Upper lobe of left lung (tissue), 6 donors: ENCODE data around the gene OR2T1. TPM values are rescaled to one million over a fixed set of nuclear protein-coding genes. Genes with fewer than 3 reads are reported as not detected.

ENCODE experiments used
- ATAC-seq, 2 donors: fragments of 200-7000 bp; cut with Tn5 transposase; one replicate each; pipeline ENCODE4 v1.9.1; 2022; ENCODE audit warnings: mild to moderate bottlenecking in 2 of 2, moderate library complexity in 2 of 2; ENCODE audit not compliant: low FRiP score in 2 of 2
- DNase-seq, 2 donors: peaks; one replicate each; pipeline ENCODE4 v3.0.0-alpha.2; 2019 to 2020
- H3K27ac ChIP-seq, 4 donors: fragments of 200-600 bp; sonication (generic); one replicate each; pipeline ENCODE4 v1.5.1; 2016 to 2019
- H3K27me3 ChIP-seq, 4 donors: fragments of 200-600 bp; sonication (generic); one replicate each; pipeline ENCODE4 v1.5.1; 2017 to 2019
- H3K36me3 ChIP-seq, 4 donors: fragments of 200-600 bp; sonication (generic); one replicate each; pipeline ENCODE4 v1.5.1; 2016 to 2019
- H3K4me1 ChIP-seq, 4 donors: fragments of 200-600 bp; sonication (generic); one replicate each; pipeline ENCODE4 v1.5.1; 2018 to 2019
- H3K4me3 ChIP-seq, 4 donors: fragments of 200-600 bp; sonication (generic); one replicate each; pipeline ENCODE4 v1.5.1; 2017 to 2019; ENCODE audit warnings: mild to moderate bottlenecking in 2 of 4, moderate library complexity in 1 of 4
- H3K9me3 ChIP-seq, 4 donors: fragments of 200-600 bp; sonication (generic); one replicate each; pipeline ENCODE4 v1.5.1; 2018 to 2019
- EP300 ChIP-seq, 4 donors: sonication (generic); formaldehyde crosslinking; IDR thresholded peaks; one replicate each; pipeline ENCODE4 v1.5.1; 2017; ENCODE audit warnings: antibody characterized with exemption in 4 of 4, control low read depth in 2 of 4
- POLR2A ChIP-seq, 4 donors: fragments of 450-650 bp; IDR thresholded peaks; one replicate each; pipeline ENCODE4 v1.5.1; 2016 to 2017; ENCODE audit warnings: antibody characterized with exemption in 4 of 4, mild to moderate bottlenecking in 2 of 4
- POLR2AphosphoS5 ChIP-seq, 2 donors: sonication (generic); formaldehyde crosslinking; IDR thresholded peaks; one replicate each; pipeline ENCODE4 v1.5.1; 2017; ENCODE audit warnings: antibody characterized with exemption in 2 of 2
- WGBS, 2 donors: methylation state at CpG; one replicate each; pipeline ENCODE4 v1.1.5; 2017 to 2018; 5-methylcytosine and 5-hydroxymethylcytosine counted together
- total RNA-seq, 6 donors: library from RNA; depleted of rRNA in 4 of 6; stranded (reverse); fragments of >200 nt in 4 of 6; gene quantifications; one replicate each; pipeline versions ENCODE4 v1.1.0 to v1.2.1, GENCODE V29; 2016 to 2021
- TF ChIP-seq, protein P1 (sequence below), 6 experiments: fragments of 450-650 bp in 4 of 6; fragments of 200-600 bp in 2 of 6; sonication (generic) in 2 of 6; IDR thresholded peaks; one replicate each; pipeline ENCODE4 v1.5.1; 2016 to 2019; ENCODE audit warnings: antibody characterized with exemption in 6 of 6
- donor health status: DM: no; HTN: no; CAD: no; lungs with moderate emphysema.
- donor health status: DM: no; HTN: yes; CAD: no; lungs with severe emphysema.

The OR2T1 gene, protein sequence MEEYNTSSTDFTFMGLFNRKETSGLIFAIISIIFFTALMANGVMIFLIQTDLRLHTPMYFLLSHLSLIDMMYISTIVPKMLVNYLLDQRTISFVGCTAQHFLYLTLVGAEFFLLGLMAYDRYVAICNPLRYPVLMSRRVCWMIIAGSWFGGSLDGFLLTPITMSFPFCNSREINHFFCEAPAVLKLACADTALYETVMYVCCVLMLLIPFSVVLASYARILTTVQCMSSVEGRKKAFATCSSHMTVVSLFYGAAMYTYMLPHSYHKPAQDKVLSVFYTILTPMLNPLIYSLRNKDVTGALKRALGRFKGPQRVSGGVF
- total RNA-seq, result not detected

DNA sequence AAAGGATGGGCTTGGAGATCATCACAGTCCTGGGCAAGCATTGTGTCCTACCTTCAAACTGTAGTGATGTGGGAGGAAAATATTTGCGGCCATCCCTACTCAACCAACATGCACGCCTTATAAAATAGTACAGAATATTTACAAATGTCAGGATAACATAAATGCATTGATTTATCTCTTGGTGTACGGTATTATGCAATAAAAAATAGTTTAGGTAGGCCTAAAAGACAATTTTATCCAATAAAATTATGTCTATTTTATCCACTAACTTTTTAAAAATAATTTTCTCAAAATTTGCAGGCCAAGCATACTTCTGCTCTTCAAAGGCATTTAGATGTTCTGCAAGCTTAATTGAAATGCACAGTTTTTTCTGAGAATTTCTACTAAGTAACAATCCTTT lies at the start of gene OR2T1:
OR2T1 (plus strand) TSS at position 301 of the 400 bp plus-strand sequence. CDS start 3,100 bp downstream, outside the sequence.
- no peak within 1 kb of the TSS for H3K4me3 ChIP-seq
- H3K4me1 ChIP-seq, result no peaks in the 10 kb centered on the region
- no peak for ATAC-seq
- no peak within 1 kb of the TSS for H3K27ac ChIP-seq
- WGBS, 2 donors, result 72 to 76% methylated on average over 3 of the region's 3 CpGs
- H3K27me3 ChIP-seq, result no peaks in the 10 kb centered on the region
- no peak for DNase-seq
- H3K36me3 ChIP-seq, result no peaks in the 10 kb centered on the region
- TF ChIP-seq POLR2AphosphoS5 (IDR thresholded peaks at IDR 0.05) (no peak), EP300 (IDR thresholded peaks at IDR 0.05) (no peak), POLR2A (IDR thresholded peaks at IDR 0.05) (no peak)
- TF ChIP-seq, protein P1, sequence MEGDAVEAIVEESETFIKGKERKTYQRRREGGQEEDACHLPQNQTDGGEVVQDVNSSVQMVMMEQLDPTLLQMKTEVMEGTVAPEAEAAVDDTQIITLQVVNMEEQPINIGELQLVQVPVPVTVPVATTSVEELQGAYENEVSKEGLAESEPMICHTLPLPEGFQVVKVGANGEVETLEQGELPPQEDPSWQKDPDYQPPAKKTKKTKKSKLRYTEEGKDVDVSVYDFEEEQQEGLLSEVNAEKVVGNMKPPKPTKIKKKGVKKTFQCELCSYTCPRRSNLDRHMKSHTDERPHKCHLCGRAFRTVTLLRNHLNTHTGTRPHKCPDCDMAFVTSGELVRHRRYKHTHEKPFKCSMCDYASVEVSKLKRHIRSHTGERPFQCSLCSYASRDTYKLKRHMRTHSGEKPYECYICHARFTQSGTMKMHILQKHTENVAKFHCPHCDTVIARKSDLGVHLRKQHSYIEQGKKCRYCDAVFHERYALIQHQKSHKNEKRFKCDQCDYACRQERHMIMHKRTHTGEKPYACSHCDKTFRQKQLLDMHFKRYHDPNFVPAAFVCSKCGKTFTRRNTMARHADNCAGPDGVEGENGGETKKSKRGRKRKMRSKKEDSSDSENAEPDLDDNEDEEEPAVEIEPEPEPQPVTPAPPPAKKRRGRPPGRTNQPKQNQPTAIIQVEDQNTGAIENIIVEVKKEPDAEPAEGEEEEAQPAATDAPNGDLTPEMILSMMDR (IDR thresholded peaks at IDR 0.05), result no peak
- no peaks in the 10 kb centered on the region for H3K9me3 ChIP-seq

GRCh38 chr1:248359415-248359814 lies 43.4 kb upstream of the OR2T1 start:
- Histone ChIP-seq H3K4me3 (no peak overlapping the region), H3K36me3 (no peaks in the 10 kb centered on the region), H3K4me1 (no peaks in the 10 kb centered on the region), H3K27me3 (no peaks in the 10 kb centered on the region), H3K9me3 (peaks cover 0 to 3% (median under 1%) of the 10 kb centered on the region in 4 donors), H3K27ac (no peak overlapping the region)
- TF ChIP-seq EP300 (IDR thresholded peaks at IDR 0.05) (no peak), POLR2AphosphoS5 (IDR thresholded peaks at IDR 0.05) (no peak), POLR2A (IDR thresholded peaks at IDR 0.05) (no peak)
- TF ChIP-seq, protein P1 (IDR thresholded peaks at IDR 0.05), result no peak
- DNase-seq, result no peak
- ATAC-seq, result no peak
- 71 to 72% methylated on average over 3 of the region's 3 CpGs for WGBS, 2 donors

- ATAC-seq (no peak), DNase-seq (no peak)
- H3K9me3 ChIP-seq, result peaks cover 0 to 5% (median 2%) of the 10 kb centered on the region in 4 donors
- no peaks in the 10 kb centered on the region for H3K4me1 ChIP-seq
- H3K36me3 ChIP-seq, result no peaks in the 10 kb centered on the region
- no peak within 1 kb of the TSS for H3K27ac ChIP-seq
- H3K27me3 ChIP-seq, result no peaks in the 10 kb centered on the region
- TF ChIP-seq EP300 (IDR thresholded peaks at IDR 0.05), result no peak
- TF ChIP-seq POLR2A (IDR thresholded peaks at IDR 0.05), result no peak
- TF ChIP-seq POLR2AphosphoS5 (IDR thresholded peaks at IDR 0.05), result no peak
- TF ChIP-seq, protein P1 (IDR thresholded peaks at IDR 0.05), result no peak
- no peak within 1 kb of the TSS for H3K4me3 ChIP-seq
- 41 to 42% methylated on average over 3 of the region's 3 CpGs for WGBS, 2 donors
Measured at GRCh38 chr1:248361121-248361715, 41.6 kb upstream of the OR2T1 start, which contains the start of gene OR2T4. TSS of gene OR2T4 (plus strand) at chr1:248361665. CDS start at chr1:248361665, 0 bp downstream.

DNA sequence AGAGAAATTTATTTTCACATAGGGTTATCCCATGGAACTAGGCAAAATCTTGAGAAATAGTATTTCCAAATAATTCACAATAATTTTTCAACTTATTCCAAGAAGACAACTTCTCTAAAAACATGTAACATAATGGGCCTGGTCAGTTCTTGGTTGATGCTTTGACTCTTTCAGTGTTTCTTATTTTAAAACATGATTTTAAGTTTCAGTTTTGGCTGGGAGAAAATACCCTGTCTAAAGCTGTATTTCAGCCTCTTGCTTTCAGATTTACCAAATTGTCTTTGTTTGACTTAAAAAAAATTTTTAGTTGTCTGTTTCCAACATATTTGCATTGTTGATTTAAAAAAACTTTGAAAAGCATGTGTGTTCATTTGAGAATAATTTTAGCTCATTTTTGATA lies 36.2 kb upstream of the OR2T1 start:
- Histone ChIP-seq H3K36me3 (no peaks in the 10 kb centered on the region), H3K4me3 (no peak overlapping the region), H3K27me3 (no peaks in the 10 kb centered on the region), H3K9me3 (peaks cover 0 to 5% (median 2%) of the 10 kb centered on the region in 4 donors), H3K27ac (no peak overlapping the region), H3K4me1 (no peaks in the 10 kb centered on the region)
- TF ChIP-seq EP300 (IDR thresholded peaks at IDR 0.05) (no peak), POLR2AphosphoS5 (IDR thresholded peaks at IDR 0.05) (no peak), POLR2A (IDR thresholded peaks at IDR 0.05) (no peak)
- TF ChIP-seq, protein P1 (IDR thresholded peaks at IDR 0.05), result no peak
- ATAC-seq (no peak), DNase-seq (no peak)
